Measurements from ENCODE around the gene ZNF565. TPM values are rescaled to one million over a fixed set of nuclear protein-coding genes. Genes with fewer than 3 reads are reported as not detected.

The ZNF565 gene
- total and polyA plus RNA-seq, 8 donors = 0.45 to 16.3 (median 2.3) TPM

DNA sequence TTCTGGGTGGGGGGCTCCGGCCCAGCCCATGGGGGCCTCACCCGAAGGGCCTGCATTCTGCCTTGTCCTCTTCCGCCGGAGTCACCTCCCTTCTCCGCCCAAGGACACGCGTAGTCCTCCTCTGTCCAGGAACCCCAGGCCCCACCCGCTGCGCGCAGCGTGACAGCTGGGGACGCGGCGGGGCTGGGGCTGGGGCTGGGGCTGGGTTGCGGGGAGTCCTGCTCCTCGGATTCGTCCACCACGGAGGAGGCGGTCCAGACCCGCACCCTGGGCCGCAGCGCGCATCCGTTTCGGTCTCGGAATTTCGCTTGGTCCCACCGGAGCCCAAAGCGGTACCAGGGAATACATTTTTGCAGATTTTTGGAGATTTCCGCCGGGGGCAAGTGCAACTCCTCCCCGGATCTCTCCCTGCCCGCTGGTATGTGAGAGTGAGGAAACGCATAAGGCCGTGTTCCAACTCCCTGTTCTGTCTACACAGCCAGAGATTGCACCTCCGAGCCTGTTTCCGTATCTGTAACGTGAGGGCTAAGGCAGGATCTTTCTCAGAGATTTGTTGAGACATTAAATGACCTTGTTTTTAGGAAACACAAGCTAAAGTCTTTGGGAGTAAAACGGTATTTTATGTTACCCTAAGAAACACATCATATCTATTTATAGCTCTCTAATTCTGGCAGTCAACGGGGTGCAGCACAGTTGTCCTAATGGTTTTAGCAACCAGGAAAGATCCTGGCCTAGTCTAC, 61.9 kb downstream of the ZNF565 start, which contains the start of gene COX7A1:
TSS of gene COX7A1 (minus strand) at position 96 of the 740 bp plus-strand sequence. CDS start at position 56, 40 bp downstream.
- no peaks in the 10 kb centered on the region for H3K27me3 ChIP-seq
- TF ChIP-seq, protein P1, sequence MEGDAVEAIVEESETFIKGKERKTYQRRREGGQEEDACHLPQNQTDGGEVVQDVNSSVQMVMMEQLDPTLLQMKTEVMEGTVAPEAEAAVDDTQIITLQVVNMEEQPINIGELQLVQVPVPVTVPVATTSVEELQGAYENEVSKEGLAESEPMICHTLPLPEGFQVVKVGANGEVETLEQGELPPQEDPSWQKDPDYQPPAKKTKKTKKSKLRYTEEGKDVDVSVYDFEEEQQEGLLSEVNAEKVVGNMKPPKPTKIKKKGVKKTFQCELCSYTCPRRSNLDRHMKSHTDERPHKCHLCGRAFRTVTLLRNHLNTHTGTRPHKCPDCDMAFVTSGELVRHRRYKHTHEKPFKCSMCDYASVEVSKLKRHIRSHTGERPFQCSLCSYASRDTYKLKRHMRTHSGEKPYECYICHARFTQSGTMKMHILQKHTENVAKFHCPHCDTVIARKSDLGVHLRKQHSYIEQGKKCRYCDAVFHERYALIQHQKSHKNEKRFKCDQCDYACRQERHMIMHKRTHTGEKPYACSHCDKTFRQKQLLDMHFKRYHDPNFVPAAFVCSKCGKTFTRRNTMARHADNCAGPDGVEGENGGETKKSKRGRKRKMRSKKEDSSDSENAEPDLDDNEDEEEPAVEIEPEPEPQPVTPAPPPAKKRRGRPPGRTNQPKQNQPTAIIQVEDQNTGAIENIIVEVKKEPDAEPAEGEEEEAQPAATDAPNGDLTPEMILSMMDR (IDR thresholded peaks at IDR 0.05) = no peak
- peak; percentile 45 to 82 (median 50) for TF ChIP-seq POLR2AphosphoS5 (IDR thresholded peaks at IDR 0.05)
- WGBS, 5 donors = 30 to 74% (median 65%) methylated on average over 37 to 40 of the region's 40 CpGs
- H3K4me1 ChIP-seq = peaks cover 0 to 24% (median 18%) of the 10 kb centered on the region in 4 donors
- H3K27ac ChIP-seq = peak within 1 kb of the TSS; percentile 49 to 95 (median 91)
- peak in 1 of 2 donors; percentile 80 for DNase-seq
- intact Hi-C loops (cut with DNase I; ENCODE audit: low total_unique reads) = no loop called here
- no peaks in the 10 kb centered on the region for H3K9me3 ChIP-seq
- peak within 1 kb of the TSS; percentile 45 to 57 (median 52) for H3K4me3 ChIP-seq
- H3K36me3 ChIP-seq = peaks cover 31 to 49% (median 43%) of the 10 kb centered on the region in 4 donors

DNA sequence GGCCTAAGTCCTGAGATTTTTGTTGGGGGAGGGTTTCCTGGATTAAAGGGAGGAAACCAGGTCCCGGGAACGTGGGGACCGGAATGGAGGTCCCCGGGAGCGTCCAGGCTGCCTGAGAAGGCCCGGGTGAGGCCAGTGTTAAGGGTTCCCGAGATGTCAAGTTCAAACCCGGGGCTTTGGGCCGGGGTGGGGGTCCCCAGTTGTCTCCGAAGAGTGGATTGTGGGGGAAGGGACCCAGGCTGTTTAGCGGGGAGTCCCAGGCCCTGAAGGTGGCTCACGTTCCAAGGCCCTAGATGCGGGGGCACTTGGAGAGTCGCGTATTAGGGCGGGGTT, 62.5 kb downstream of the ZNF565 start:
- H3K27me3 ChIP-seq = no peaks in the 10 kb centered on the region
- TF ChIP-seq, protein P1 (IDR thresholded peaks at IDR 0.05) = no peak
- peak overlapping the region; percentile 45 to 57 (median 52) for H3K4me3 ChIP-seq
- DNase-seq = no peak
- H3K9me3 ChIP-seq = no peaks in the 10 kb centered on the region
- WGBS, 5 donors = 56 to 77% (median 67%) methylated on average over 15 to 16 of the region's 16 CpGs
- H3K27ac ChIP-seq = peak overlapping the region; percentile 49 to 95 (median 91)
- intact Hi-C loops (cut with DNase I; ENCODE audit: low total_unique reads) = no loop called here
- peaks cover 36 to 55% (median 48%) of the 10 kb centered on the region in 4 donors for H3K36me3 ChIP-seq
- H3K4me1 ChIP-seq = peaks cover 0 to 24% (median 18%) of the 10 kb centered on the region in 4 donors

DNA sequence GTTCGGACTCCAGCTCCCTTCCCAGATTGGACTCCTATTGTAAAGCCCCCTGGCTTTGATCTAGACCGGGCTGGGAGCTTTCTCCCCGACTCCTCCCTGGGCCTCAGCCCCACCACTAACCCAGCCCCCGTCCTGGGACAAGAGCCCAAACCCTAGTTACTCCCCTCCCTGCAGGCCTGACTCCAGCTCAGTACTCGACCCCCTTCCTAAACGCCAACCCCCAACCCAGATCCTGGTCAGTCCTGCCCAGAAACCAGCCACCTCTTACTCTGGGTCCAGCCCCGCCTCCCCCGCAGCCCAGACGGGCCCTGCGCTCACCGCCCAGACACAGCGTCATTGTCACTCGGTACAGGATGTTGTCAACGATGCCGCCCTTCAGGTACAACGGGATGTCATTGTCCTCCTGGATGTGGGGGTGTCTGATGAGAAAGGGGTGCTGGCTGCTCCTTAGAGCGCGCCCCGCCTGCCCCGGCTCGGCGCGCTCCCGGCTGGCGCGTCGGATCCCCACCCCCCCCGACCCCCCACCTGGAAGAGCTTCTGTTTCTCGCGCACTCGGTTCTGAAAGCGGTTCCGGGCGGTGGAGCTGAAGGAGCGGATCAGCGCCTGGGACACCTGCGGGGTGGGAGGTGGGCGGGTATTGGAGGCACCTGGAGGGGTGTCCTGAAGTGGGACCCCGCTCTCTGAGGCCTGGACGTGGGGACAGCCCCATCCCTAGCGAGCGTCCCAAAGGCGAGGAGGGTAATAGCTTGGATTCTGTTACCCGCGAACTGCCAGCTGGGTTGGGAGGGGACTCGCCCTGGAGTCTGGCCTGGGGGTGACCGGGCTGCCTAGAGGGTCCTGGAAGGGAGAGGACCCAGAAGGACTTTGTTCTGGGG, 63.1 kb downstream of the ZNF565 start:
- TF ChIP-seq, protein P1 (IDR thresholded peaks at IDR 0.05) = no peak
- no peak for TF ChIP-seq EP300 (IDR thresholded peaks at IDR 0.05)
- no peak for TF ChIP-seq POLR2A (IDR thresholded peaks at IDR 0.05)
- peak; percentile 39 to 70 (median 62) for TF ChIP-seq POLR2AphosphoS5 (IDR thresholded peaks at IDR 0.05)
- intact Hi-C loops (cut with DNase I; ENCODE audit: low total_unique reads) = no loop called here
- Histone ChIP-seq H3K4me3 (peak overlapping the region; percentile 45 to 57 (median 52)), H3K4me1 (peaks cover 0 to 24% (median 18%) of the 10 kb centered on the region in 4 donors), H3K27ac (peak overlapping the region; percentile 49 to 95 (median 91)), H3K36me3 (peaks cover 42 to 61% (median 54%) of the 10 kb centered on the region in 4 donors), H3K9me3 (no peaks in the 10 kb centered on the region), H3K27me3 (no peaks in the 10 kb centered on the region)
- 63 to 74% (median 70%) methylated on average over 47 of the region's 47 CpGs for WGBS, 5 donors
- peak in 1 of 2 donors; percentile 83 for DNase-seq

DNA sequence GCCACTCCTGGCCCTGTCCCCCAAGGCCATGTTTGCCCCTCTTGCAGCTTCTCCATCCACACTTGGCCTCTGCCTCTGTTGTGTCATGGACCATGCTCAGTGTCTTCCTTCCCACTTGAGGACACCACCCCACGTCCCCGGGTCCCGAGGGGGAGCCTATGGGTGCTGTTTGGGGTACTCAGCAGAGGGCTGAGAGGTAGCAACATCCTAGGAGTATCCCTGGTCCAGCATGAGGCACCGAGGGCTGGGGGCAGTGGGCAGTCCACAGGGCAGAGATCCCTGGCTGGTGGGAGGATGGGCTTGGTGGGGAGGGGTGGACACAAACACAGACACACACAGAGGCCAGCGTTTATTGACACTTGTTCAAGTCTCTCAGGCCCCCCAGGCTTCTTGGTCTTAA, 63.9 kb downstream of the ZNF565 start:
- no peak for TF ChIP-seq POLR2A (IDR thresholded peaks at IDR 0.05)
- no peak for TF ChIP-seq EP300 (IDR thresholded peaks at IDR 0.05)
- TF ChIP-seq, protein P1 (IDR thresholded peaks at IDR 0.05) = no peak
- TF ChIP-seq POLR2AphosphoS5 (IDR thresholded peaks at IDR 0.05) = no peak
- no peaks in the 10 kb centered on the region for H3K27me3 ChIP-seq
- no peak overlapping the region for H3K4me3 ChIP-seq
- H3K36me3 ChIP-seq = peaks cover 50 to 69% (median 62%) of the 10 kb centered on the region in 4 donors
- H3K9me3 ChIP-seq = no peaks in the 10 kb centered on the region
- peaks cover 0 to 24% (median 18%) of the 10 kb centered on the region in 4 donors for H3K4me1 ChIP-seq
- intact Hi-C loops (cut with DNase I; ENCODE audit: low total_unique reads) = no loop called here
- DNase-seq = no peak
- peak overlapping the region in 4 of 5 donors; percentile 89 to 95 (median 92) for H3K27ac ChIP-seq
- 62 to 76% (median 73%) methylated on average over 5 of the region's 5 CpGs for WGBS, 5 donors

Data from stomach (tissue), 9 donors.